Tibial artery (tissue), 4 donors: ENCODE data around the gene WDR49.

Source experiments
- DNase-seq, 2 donors: peaks; one replicate each; pipeline ENCODE4 v3.0.0-alpha.2; 2019
- H3K27ac ChIP-seq, 2 donors: fragments of 200-600 bp; sonication (generic) in 1 of 2; 1 replicate in 1 of 2; 2 replicates in 1 of 2; pipeline ENCODE4 v1.5.1; 2018 to 2019; ENCODE audit warnings: mild to moderate bottlenecking in 1 of 2
- H3K27me3 ChIP-seq, 2 donors: fragments of 200-600 bp; sonication (generic) in 1 of 2; one replicate each; pipeline versions ENCODE4 v1.5.1 to v1.6.0; 2016 to 2019
- H3K36me3 ChIP-seq, 3 donors: fragments of 200-600 bp; sonication (generic) in 2 of 3; one replicate each; pipeline ENCODE4 v1.5.1; 2016 to 2019; ENCODE audit warnings: mild to moderate bottlenecking in 2 of 3
- H3K4me1 ChIP-seq, 4 donors: fragments of 200-600 bp; sonication (generic) in 2 of 4; 1 replicate in 3 of 4; 2 replicates in 1 of 4; pipeline ENCODE4 v1.5.1; 2016 to 2019
- H3K4me3 ChIP-seq, 2 donors: fragments of 200-600 bp; sonication (generic) in 1 of 2; 1 replicate in 1 of 2; 2 replicates in 1 of 2; pipeline ENCODE4 v1.5.1; 2018 to 2019; ENCODE audit warnings: mild to moderate bottlenecking in 2 of 2
- H3K9me3 ChIP-seq, 3 donors: fragments of 200-600 bp; sonication (generic) in 1 of 3; one replicate each; pipeline ENCODE4 v1.5.1; 2016 to 2019
- CTCF ChIP-seq, 2 experiments: fragments of 200-600 bp in 1 of 2; fragments of 450-650 bp in 1 of 2; IDR thresholded peaks; one replicate each; pipeline ENCODE4 v1.5.1; 2017 to 2019; ENCODE audit warnings: antibody characterized with exemption in 2 of 2, mild to moderate bottlenecking in 1 of 2, moderate library complexity in 1 of 2
- intact Hi-C: fragments of 100-400 bp; cut with DNase I; formaldehyde crosslinking; loops from one replicate; pipeline ENCODE4 v1.15.0; 2023; ENCODE audit warnings: low total_unique reads

WDR49 gene

GRCh38 chr3:167450675-167451074 lies 203.1 kb downstream of the WDR49 start:
- Histone ChIP-seq H3K36me3 (no peaks in the 10 kb centered on the region), H3K27me3 (no peaks in the 10 kb centered on the region), H3K4me1 (no peaks in the 10 kb centered on the region), H3K9me3 (no peaks in the 10 kb centered on the region), H3K27ac (no peak overlapping the region), H3K4me3 (no peak overlapping the region)
- no peak for TF ChIP-seq CTCF (IDR thresholded peaks at IDR 0.05)
- DNase-seq: no peak
- intact Hi-C loops: no loop called here

GRCh38 chr3:167450195-167450594 lies 203.5 kb downstream of the WDR49 start:
- Histone ChIP-seq H3K9me3 (no peaks in the 10 kb centered on the region), H3K4me3 (no peak overlapping the region), H3K27ac (no peak overlapping the region), H3K27me3 (no peaks in the 10 kb centered on the region), H3K36me3 (no peaks in the 10 kb centered on the region), H3K4me1 (no peaks in the 10 kb centered on the region)
- intact Hi-C loops: no loop called here
- no peak for TF ChIP-seq CTCF (IDR thresholded peaks at IDR 0.05)
- no peak for DNase-seq

DNA sequence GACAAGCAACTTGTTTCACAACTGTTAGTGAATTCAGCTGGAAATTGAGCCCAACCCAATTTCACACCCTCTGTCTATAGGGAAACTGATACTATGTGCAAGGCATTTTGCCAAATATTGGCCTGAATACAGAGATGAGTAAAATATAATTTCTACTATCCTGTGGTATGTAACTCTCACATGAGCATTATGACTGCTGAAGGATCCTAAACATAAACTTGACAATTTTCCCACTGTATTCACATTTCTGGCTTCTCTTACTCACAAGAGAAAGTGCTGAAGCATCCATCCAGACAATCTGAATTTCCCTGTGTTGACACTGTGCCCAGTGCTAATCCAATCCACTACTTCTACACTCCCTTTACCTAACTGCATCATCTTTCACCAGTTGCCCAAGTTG lies 208.3 kb downstream of the WDR49 start:
- Histone ChIP-seq H3K9me3 (no peaks in the 10 kb centered on the region), H3K27me3 (no peaks in the 10 kb centered on the region), H3K4me3 (no peak overlapping the region), H3K4me1 (no peaks in the 10 kb centered on the region), H3K27ac (no peak overlapping the region), H3K36me3 (no peaks in the 10 kb centered on the region)
- no peak for TF ChIP-seq CTCF (IDR thresholded peaks at IDR 0.05)
- no peak for DNase-seq
- intact Hi-C loops: no loop called here

GRCh38 chr3:167441256-167441655 lies 212.5 kb downstream of the WDR49 start:
- intact Hi-C loops: no loop called here
- H3K36me3 ChIP-seq: no peaks in the 10 kb centered on the region
- H3K27me3 ChIP-seq: no peaks in the 10 kb centered on the region
- TF ChIP-seq CTCF (IDR thresholded peaks at IDR 0.05): no peak
- H3K27ac ChIP-seq: no peak overlapping the region
- H3K4me3 ChIP-seq: no peak overlapping the region
- H3K9me3 ChIP-seq: no peaks in the 10 kb centered on the region
- no peaks in the 10 kb centered on the region for H3K4me1 ChIP-seq
- no peak for DNase-seq

- no peaks in the 10 kb centered on the region for H3K27me3 ChIP-seq
- TF ChIP-seq CTCF (IDR thresholded peaks at IDR 0.05): no peak
- intact Hi-C loops: no loop called here
- no peak overlapping the region for H3K27ac ChIP-seq
- no peaks in the 10 kb centered on the region for H3K9me3 ChIP-seq
- H3K36me3 ChIP-seq: no peaks in the 10 kb centered on the region
- H3K4me1 ChIP-seq: no peaks in the 10 kb centered on the region
- no peak for DNase-seq
- H3K4me3 ChIP-seq: no peak overlapping the region
These were observed 216.2 kb downstream of the WDR49 start for GRCh38 chr3:167437428-167438139.
